KMS-11 (cell line): Measurements from ENCODE around the gene CRB2.

Experiments used
- H2AFZ ChIP-seq: fragments of 200-600 bp; sonication (generic); 2 replicates; pipeline ENCODE4 v1.6.1; 2016; ENCODE audit warnings: antibody characterized with exemption, mixed run types, low read depth
- H3K27ac ChIP-seq: fragments of 200-600 bp; sonication (generic); 2 replicates; pipeline ENCODE4 v1.6.1; 2016; ENCODE audit warnings: mild to moderate bottlenecking, mixed run types
- H3K27me3 ChIP-seq: fragments of 200-600 bp; sonication (generic); 2 replicates; pipeline ENCODE4 v1.6.1; 2017; ENCODE audit warnings: mild to moderate bottlenecking, low read depth, mixed run types, moderate library complexity; ENCODE audit not compliant: insufficient read depth
- H3K36me3 ChIP-seq: fragments of 200-600 bp; sonication (generic); 2 replicates; pipeline ENCODE4 v1.6.1; 2017; ENCODE audit warnings: mild to moderate bottlenecking, mixed run types; ENCODE audit not compliant: insufficient read depth
- H3K4me1 ChIP-seq: fragments of 200-600 bp; sonication (generic); 2 replicates; pipeline ENCODE4 v1.6.1; 2016; ENCODE audit warnings: mild to moderate bottlenecking, low read depth, mixed run types; ENCODE audit not compliant: poor library complexity, severe bottlenecking
- H3K4me2 ChIP-seq: fragments of 200-600 bp; sonication (generic); 2 replicates; pipeline ENCODE4 v1.7.0; 2016; ENCODE audit warnings: mild to moderate bottlenecking, mixed run types
- H3K4me3 ChIP-seq: fragments of 200-600 bp; sonication (generic); IDR thresholded peaks from 2 replicates; pipeline ENCODE4 v1.6.1; 2017; ENCODE audit warnings: low read depth, low read length, mixed read lengths; ENCODE audit not compliant: insufficient read depth
- H3K79me2 ChIP-seq: fragments of 200-600 bp; sonication (generic); 2 replicates; pipeline ENCODE4 v1.6.1; 2016; ENCODE audit warnings: low read depth, mixed run types; ENCODE audit not compliant: insufficient read depth
- H3K9ac ChIP-seq: fragments of 200-600 bp; sonication (generic); 2 replicates; pipeline ENCODE4 v1.6.1; 2016; ENCODE audit warnings: mild to moderate bottlenecking, mixed run types
- H4K20me1 ChIP-seq: fragments of 200-600 bp; sonication (generic); 2 replicates; pipeline ENCODE4 v1.6.1; 2016; ENCODE audit warnings: mild to moderate bottlenecking, mixed run types; ENCODE audit not compliant: insufficient read depth
- TF ChIP-seq, protein P1 (sequence below): fragments of 200-600 bp; sonication (generic); conservative IDR thresholded peaks from 2 replicates; pipeline ENCODE4 v1.6.1; 2017; ENCODE audit warnings: low read depth, mild to moderate bottlenecking, antibody characterized with exemption, low read length, moderate library complexity, mixed read lengths

Gene CRB2

DNA sequence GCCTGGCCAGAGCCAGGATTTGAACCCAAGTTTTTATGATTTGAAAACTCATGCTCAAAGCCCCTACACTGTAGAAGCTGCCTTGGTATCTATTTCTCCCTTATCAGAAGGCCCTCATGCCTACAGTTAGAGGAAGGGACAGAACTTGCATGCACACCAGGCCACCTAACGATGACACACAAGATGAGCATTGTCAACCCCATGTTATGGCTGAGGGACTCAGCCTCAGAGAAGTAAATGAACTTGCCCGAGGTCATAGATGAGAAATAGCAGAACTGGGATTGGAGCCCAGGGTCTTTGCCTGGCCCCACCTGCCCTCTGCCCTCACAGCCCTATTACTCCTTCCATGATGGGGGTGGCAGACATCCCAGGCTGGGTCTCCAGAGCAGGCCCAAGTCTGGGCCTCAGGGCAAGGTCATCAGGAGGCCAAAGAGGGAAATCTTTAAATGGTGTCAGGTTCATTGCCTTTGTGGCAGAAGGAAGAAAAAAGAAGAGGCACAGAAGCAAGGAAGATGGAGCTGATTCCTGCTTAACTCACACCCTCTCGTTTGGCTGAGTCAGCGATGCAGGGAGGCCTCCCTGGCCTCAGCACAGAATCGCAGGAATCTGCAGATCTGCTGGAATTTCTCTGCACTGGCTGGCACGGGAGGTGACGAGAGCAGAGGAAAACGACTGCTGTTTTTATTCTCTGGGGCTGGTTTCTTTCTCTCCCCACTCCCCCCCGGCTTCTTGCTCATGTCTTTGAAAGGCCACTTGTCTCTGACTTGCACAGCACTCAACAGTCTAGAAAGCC, 20.6 kb upstream of the CRB2 start:
- Histone ChIP-seq H3K27ac (no peak overlapping the region), H3K27me3 (no peaks in the 10 kb centered on the region)

DNA sequence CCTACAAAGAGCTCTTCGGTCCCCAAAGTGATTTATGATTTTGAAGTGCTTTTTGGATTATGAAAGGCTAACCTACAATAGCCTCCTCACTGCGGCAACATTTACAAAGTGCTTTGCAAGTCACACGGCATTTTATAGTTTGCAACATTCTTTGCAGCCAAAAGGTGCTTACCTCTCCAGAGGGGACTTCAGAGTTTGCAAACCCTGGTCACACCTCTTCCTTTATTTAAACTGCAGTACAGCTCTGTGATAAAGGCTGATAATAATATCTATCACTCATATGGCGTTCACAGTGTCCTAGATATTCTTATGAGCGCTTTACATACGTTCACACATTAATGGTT, 20.0 kb upstream of the CRB2 start:
- Histone ChIP-seq H3K4me3 (no peak overlapping the region), H4K20me1 (no peaks in the 10 kb centered on the region), H3K4me2 (no peak overlapping the region; the same call in 1 of the 2 replicates), H3K36me3 (no peaks in the 10 kb centered on the region), H3K9ac (no peak overlapping the region), H2AFZ (no peak overlapping the region), H3K4me1 (peaks cover 58% of the 10 kb centered on the region), H3K27me3 (no peaks in the 10 kb centered on the region), H3K27ac (no peak overlapping the region), H3K79me2 (no peaks in the 10 kb centered on the region)
- TF ChIP-seq, protein P1, sequence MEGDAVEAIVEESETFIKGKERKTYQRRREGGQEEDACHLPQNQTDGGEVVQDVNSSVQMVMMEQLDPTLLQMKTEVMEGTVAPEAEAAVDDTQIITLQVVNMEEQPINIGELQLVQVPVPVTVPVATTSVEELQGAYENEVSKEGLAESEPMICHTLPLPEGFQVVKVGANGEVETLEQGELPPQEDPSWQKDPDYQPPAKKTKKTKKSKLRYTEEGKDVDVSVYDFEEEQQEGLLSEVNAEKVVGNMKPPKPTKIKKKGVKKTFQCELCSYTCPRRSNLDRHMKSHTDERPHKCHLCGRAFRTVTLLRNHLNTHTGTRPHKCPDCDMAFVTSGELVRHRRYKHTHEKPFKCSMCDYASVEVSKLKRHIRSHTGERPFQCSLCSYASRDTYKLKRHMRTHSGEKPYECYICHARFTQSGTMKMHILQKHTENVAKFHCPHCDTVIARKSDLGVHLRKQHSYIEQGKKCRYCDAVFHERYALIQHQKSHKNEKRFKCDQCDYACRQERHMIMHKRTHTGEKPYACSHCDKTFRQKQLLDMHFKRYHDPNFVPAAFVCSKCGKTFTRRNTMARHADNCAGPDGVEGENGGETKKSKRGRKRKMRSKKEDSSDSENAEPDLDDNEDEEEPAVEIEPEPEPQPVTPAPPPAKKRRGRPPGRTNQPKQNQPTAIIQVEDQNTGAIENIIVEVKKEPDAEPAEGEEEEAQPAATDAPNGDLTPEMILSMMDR, result no peak

More for the DNA sequence above, 20.6 kb upstream of the CRB2 start:
- Histone ChIP-seq H4K20me1 (no peaks in the 10 kb centered on the region), H2AFZ (no peak overlapping the region), H3K9ac (no peak overlapping the region), H3K4me3 (no peak overlapping the region), H3K4me2 (no peak overlapping the region; the same call in 1 of the 2 replicates), H3K4me1 (peaks cover 52% of the 10 kb centered on the region), H3K36me3 (no peaks in the 10 kb centered on the region), H3K79me2 (no peaks in the 10 kb centered on the region)
- TF ChIP-seq, protein P1, result no peak

DNA sequence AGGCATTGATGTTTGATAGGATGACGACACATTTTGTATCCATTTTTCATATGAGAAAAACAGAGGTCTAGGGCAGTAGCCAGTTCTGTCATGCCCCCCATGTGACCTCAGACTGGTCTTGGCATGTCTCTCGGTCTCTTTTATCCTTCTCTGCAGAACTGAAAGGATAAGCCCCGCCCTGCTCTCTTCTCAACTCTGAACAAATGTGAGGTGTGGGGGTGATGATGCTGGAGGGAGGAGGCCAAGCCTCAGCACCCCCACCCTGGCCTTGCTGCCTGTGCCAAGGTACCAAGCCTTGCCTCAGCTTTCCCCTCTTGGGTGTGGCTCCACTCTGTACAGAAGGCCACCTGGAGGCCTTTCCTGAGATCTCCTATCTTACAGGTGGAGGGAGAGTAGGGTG, 19.5 kb upstream of the CRB2 start:
- Histone ChIP-seq H3K4me1 (peaks cover 58% of the 10 kb centered on the region), H3K79me2 (no peaks in the 10 kb centered on the region), H4K20me1 (no peaks in the 10 kb centered on the region), H3K36me3 (no peaks in the 10 kb centered on the region), H3K4me3 (no peak overlapping the region), H3K27me3 (no peaks in the 10 kb centered on the region), H3K4me2 (no peak overlapping the region; the same call in 1 of the 2 replicates), H3K9ac (no peak overlapping the region), H3K27ac (no peak overlapping the region), H2AFZ (no peak overlapping the region)
- TF ChIP-seq, protein P1, result no peak

DNA sequence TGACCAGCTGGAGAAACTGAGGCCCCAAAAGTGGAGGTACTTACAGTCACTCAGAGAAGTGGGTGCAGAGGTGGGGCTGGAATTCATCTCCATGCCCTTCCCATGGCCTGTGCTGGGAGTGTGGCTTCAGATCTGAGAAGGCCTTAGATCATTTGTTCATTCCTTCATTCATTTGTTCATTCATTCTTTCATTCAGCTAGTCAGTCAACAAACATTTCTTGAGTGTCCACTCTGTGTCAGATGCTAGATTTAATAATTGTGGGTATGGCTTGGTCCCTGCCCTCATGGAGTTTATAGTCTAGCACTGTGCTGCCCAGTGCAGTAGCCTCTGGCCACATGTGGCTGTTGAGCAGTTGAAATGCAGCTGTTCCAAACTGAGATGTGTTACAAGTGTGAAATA, 19.0 kb upstream of the CRB2 start:
- Histone ChIP-seq H2AFZ (no peak overlapping the region), H3K27ac (no peak overlapping the region), H3K9ac (no peak overlapping the region), H3K4me3 (no peak overlapping the region), H3K79me2 (no peaks in the 10 kb centered on the region), H3K4me2 (no peak overlapping the region), H3K36me3 (no peaks in the 10 kb centered on the region), H4K20me1 (no peaks in the 10 kb centered on the region), H3K4me1 (peaks cover 58% of the 10 kb centered on the region), H3K27me3 (no peaks in the 10 kb centered on the region)
- TF ChIP-seq, protein P1, result no peak
